Measurements from ENCODE around the gene ITGB8. TPM values are rescaled to one million over a fixed set of nuclear protein-coding genes. Genes with fewer than 3 reads are reported as not detected.

ITGB8 gene
- total RNA-seq, 3 donors from 2014 or later (not counting 1 experiment from before 2014, with no cell fraction given) = 0.39 to 12.8 TPM; not detected in 1

- intact Hi-C loops (cut with micrococcal nuclease) = no loop called here
- no peak for TF ChIP-seq CTCF (IDR thresholded peaks at IDR 0.05)
- H3K9me3 Mint-ChIP-seq = peaks cover 0 to 2% of the 10 kb centered on the region in 2 donors
- no peak overlapping the region for H3K27ac Mint-ChIP-seq
- H3K4me3 Mint-ChIP-seq = no peak overlapping the region
- DNase-seq (no peak), ATAC-seq (no peak)
- Histone ChIP-seq H3K4me3 (ENCODE audit: low read length) (no peak overlapping the region), H3K4me1 (ENCODE audit: control insufficient read depth, insufficient read depth, low read length) (no peaks in the 10 kb centered on the region), H3K27ac (ENCODE audit: low read length) (no peak overlapping the region), H3K36me3 (ENCODE audit: control insufficient read depth, insufficient read depth, low read length) (no peaks in the 10 kb centered on the region), H3K9me3 (ENCODE audit: control insufficient read depth, insufficient read depth, low read length) (no peaks in the 10 kb centered on the region), H3K27me3 (ENCODE audit: control insufficient read depth, insufficient read depth, low read length) (no peaks in the 10 kb centered on the region)
- H3K36me3 Mint-ChIP-seq = no peaks in the 10 kb centered on the region
- no peaks in the 10 kb centered on the region for H3K27me3 Mint-ChIP-seq (ENCODE audit: low read depth in 2 of 2)
- WGBS (ENCODE audit: insufficient coverage) = 89% methylated on average over 1 of the region's 1 CpG
- H3K4me1 Mint-ChIP-seq = no peaks in the 10 kb centered on the region
These were observed 25.0 kb upstream of the ITGB8 start for GRCh38 chr7:20305726-20306125.

GRCh38 chr7:20306180-20306946 is 24.3 kb upstream of the ITGB8 start:
- 93% methylated on average over 3 of the region's 5 CpGs for WGBS (ENCODE audit: insufficient coverage)
- peaks cover 0 to 2% of the 10 kb centered on the region in 2 donors for H3K9me3 Mint-ChIP-seq
- intact Hi-C loops (cut with micrococcal nuclease) = no loop called here
- ATAC-seq (no peak), DNase-seq (no peak)
- H3K4me1 Mint-ChIP-seq = no peaks in the 10 kb centered on the region
- no peak overlapping the region for H3K4me3 Mint-ChIP-seq
- Histone ChIP-seq H3K27ac (ENCODE audit: low read length) (no peak overlapping the region), H3K27me3 (ENCODE audit: control insufficient read depth, insufficient read depth, low read length) (no peaks in the 10 kb centered on the region), H3K4me1 (ENCODE audit: control insufficient read depth, insufficient read depth, low read length) (no peaks in the 10 kb centered on the region), H3K9me3 (ENCODE audit: control insufficient read depth, insufficient read depth, low read length) (no peaks in the 10 kb centered on the region), H3K36me3 (ENCODE audit: control insufficient read depth, insufficient read depth, low read length) (no peaks in the 10 kb centered on the region), H3K4me3 (ENCODE audit: low read length) (no peak overlapping the region)
- no peak for TF ChIP-seq CTCF (IDR thresholded peaks at IDR 0.05)
- H3K36me3 Mint-ChIP-seq = no peaks in the 10 kb centered on the region
- no peak overlapping the region for H3K27ac Mint-ChIP-seq
- H3K27me3 Mint-ChIP-seq (ENCODE audit: low read depth in 2 of 2) = no peaks in the 10 kb centered on the region

- 75% methylated on average over 2 of the region's 2 CpGs for WGBS (ENCODE audit: insufficient coverage)
- no peaks in the 10 kb centered on the region for H3K27me3 Mint-ChIP-seq (ENCODE audit: low read depth in 2 of 2)
- H3K36me3 ChIP-seq (ENCODE audit: control insufficient read depth, insufficient read depth, low read length) = no peaks in the 10 kb centered on the region
- H3K27ac Mint-ChIP-seq = no peak overlapping the region
- peaks cover 0 to 2% of the 10 kb centered on the region in 2 donors for H3K9me3 Mint-ChIP-seq
- H3K4me1 Mint-ChIP-seq = no peaks in the 10 kb centered on the region
- ATAC-seq (no peak), DNase-seq (no peak)
- no peak overlapping the region for H3K4me3 ChIP-seq (ENCODE audit: low read length)
- no peaks in the 10 kb centered on the region for H3K27me3 ChIP-seq (ENCODE audit: control insufficient read depth, insufficient read depth, low read length)
- H3K27ac ChIP-seq (ENCODE audit: low read length) = no peak overlapping the region
- H3K4me3 Mint-ChIP-seq = no peak overlapping the region
- no peaks in the 10 kb centered on the region for H3K36me3 Mint-ChIP-seq
- no peak for TF ChIP-seq CTCF (IDR thresholded peaks at IDR 0.05)
- intact Hi-C loops (cut with micrococcal nuclease) = no loop called here
- H3K4me1 ChIP-seq (ENCODE audit: control insufficient read depth, insufficient read depth, low read length) = no peaks in the 10 kb centered on the region
- H3K9me3 ChIP-seq (ENCODE audit: control insufficient read depth, insufficient read depth, low read length) = no peaks in the 10 kb centered on the region
These were observed 23.6 kb upstream of the ITGB8 start for GRCh38 chr7:20307119-20307518.

GRCh38 chr7:20307901-20308300 is 22.8 kb upstream of the ITGB8 start:
- intact Hi-C loops (cut with micrococcal nuclease) = no loop called here
- H3K27me3 ChIP-seq (ENCODE audit: control insufficient read depth, insufficient read depth, low read length) = no peaks in the 10 kb centered on the region
- no peak overlapping the region for H3K27ac ChIP-seq (ENCODE audit: low read length)
- Mint-ChIP-seq H3K4me3 (no peak overlapping the region), H3K4me1 (no peaks in the 10 kb centered on the region), H3K27me3 (ENCODE audit: low read depth in 2 of 2) (no peaks in the 10 kb centered on the region), H3K9me3 (peaks cover 0 to 2% of the 10 kb centered on the region in 2 donors), H3K27ac (no peak overlapping the region), H3K36me3 (no peaks in the 10 kb centered on the region)
- no peak overlapping the region for H3K4me3 ChIP-seq (ENCODE audit: low read length)
- H3K36me3 ChIP-seq (ENCODE audit: control insufficient read depth, insufficient read depth, low read length) = no peaks in the 10 kb centered on the region
- no peak for DNase-seq
- H3K4me1 ChIP-seq (ENCODE audit: control insufficient read depth, insufficient read depth, low read length) = no peaks in the 10 kb centered on the region
- no peak for TF ChIP-seq CTCF (IDR thresholded peaks at IDR 0.05)
- 93% methylated on average over 7 of the region's 7 CpGs for WGBS (ENCODE audit: insufficient coverage)
- ATAC-seq = no peak
- no peaks in the 10 kb centered on the region for H3K9me3 ChIP-seq (ENCODE audit: control insufficient read depth, insufficient read depth, low read length)
